Measurements from ENCODE around the gene CEP104.

The CEP104 gene

GRCh38 chr1:3772027-3772714, 84.8 kb downstream of the CEP104 start:
- in situ Hi-C loops (cut with HindIII; ENCODE audit: low sequenced_read_pairs), result loop anchor here (5.0 kb wide), 1 partner anchor 125 kb away; no protein-coding TSS in a partner anchor
- peak; percentile 38 for DNase-seq (ENCODE audit: low read depth)
- peak overlapping the region; percentile 52 for H3K4me3 ChIP-seq (ENCODE audit: low read depth, low read length)
- TF ChIP-seq CTCF (IDR thresholded peaks at IDR 0.05; ENCODE audit: low read depth, low read length, missing control alignments), result no peak

- no peak for TF ChIP-seq CTCF (IDR thresholded peaks at IDR 0.05; ENCODE audit: low read depth, low read length, missing control alignments)
- no peak for DNase-seq (ENCODE audit: low read depth)
- in situ Hi-C loops (cut with HindIII; ENCODE audit: low sequenced_read_pairs), result loop anchor here (5.0 kb wide), 1 partner anchor 124 kb away; no protein-coding TSS in a partner anchor
- H3K4me3 ChIP-seq (ENCODE audit: low read depth, low read length), result peak overlapping the region; percentile 52
These were observed 85.6 kb downstream of the CEP104 start for GRCh38 chr1:3771108-3772026.

- DNase-seq (ENCODE audit: low read depth), result no peak
- TF ChIP-seq CTCF (IDR thresholded peaks at IDR 0.05; ENCODE audit: low read depth, low read length, missing control alignments), result no peak
- no peak overlapping the region for H3K4me3 ChIP-seq (ENCODE audit: low read depth, low read length)
- in situ Hi-C loops (cut with HindIII; ENCODE audit: low sequenced_read_pairs), result loop anchor here (5.0 kb wide), 1 partner anchor 123 kb away; no protein-coding TSS in a partner anchor
These were observed 86.8 kb downstream of the CEP104 start for GRCh38 chr1:3770047-3770765.

- in situ Hi-C loops (cut with HindIII; ENCODE audit: low sequenced_read_pairs), result no loop called here
- TF ChIP-seq CTCF (IDR thresholded peaks at IDR 0.05; ENCODE audit: low read depth, low read length, missing control alignments), result no peak
- no peak for DNase-seq (ENCODE audit: low read depth)
- no peak overlapping the region for H3K4me3 ChIP-seq (ENCODE audit: low read depth, low read length)
These were observed 88.1 kb downstream of the CEP104 start for GRCh38 chr1:3768811-3769390.

GRCh38 chr1:3767328-3767925, 89.6 kb downstream of the CEP104 start:
- in situ Hi-C loops (cut with HindIII; ENCODE audit: low sequenced_read_pairs), result no loop called here
- DNase-seq (ENCODE audit: low read depth), result no peak
- H3K4me3 ChIP-seq (ENCODE audit: low read depth, low read length), result no peak overlapping the region
- no peak for TF ChIP-seq CTCF (IDR thresholded peaks at IDR 0.05; ENCODE audit: low read depth, low read length, missing control alignments)

Measured in astrocyte of the cerebellum (primary cell).